ENCODE measurements around the gene KRTAP5-2.
A peak's percentile ranks its signal among the peaks of the same experiment; 100 is the strongest.
"Not testable (repeated sequence)": the region's sequence is repeated elsewhere in the genome, so short reads cannot be mapped to it uniquely, and the experiment has no call there.

The KRTAP5-2 gene

GRCh38 chr11:1597994-1598380, at the start of gene KRTAP5-2:
KRTAP5-2 (minus strand) TSS chr11:1598294; CDS start chr11:1598250, 44 bp downstream.
- DNase-seq = no peak

DNA sequence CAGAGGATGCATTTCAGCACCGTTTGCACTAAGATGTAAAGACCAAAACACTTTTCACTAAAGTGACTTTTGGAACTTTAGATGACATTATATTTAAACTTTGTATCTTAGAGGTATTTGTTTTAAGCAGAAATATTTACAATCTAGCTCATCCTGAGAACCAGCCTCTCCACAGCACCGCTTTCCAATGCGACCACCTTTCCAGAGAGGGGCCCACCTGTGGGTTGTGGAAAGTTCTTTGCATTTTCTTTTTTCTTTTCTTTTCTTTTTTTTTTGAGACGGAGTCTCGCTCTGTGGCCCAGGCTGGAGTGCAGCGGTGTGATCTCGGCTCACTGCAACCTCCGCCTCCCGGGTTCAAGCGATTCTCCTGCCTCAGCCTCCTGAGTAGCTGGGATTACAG, 48.4 kb upstream of the KRTAP5-2 start:
- DNase-seq = not testable (repeated sequence)

DNA sequence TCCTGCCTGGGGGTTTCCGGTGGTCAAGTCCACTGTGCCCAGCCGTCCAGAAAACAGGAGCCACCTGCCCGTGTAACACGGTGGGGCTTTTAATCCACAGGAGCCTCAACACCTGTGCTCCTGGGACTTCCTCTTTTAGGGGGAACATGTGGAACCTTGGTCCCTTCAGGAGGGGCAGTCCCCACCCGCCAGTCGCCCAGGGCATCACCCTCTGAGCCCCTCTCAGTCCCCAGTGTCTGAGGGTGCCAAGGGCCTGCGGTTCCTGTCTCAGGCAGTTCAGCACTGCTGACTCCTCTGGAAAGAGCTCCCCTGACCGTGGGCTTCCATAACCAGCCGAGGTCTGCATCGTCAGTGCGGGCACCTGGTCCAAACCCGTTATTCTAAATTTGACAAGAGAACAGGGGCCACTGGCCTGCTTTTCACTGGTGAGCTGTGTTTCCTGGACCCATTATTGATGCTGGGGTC, 47.3 kb upstream of the KRTAP5-2 start:
- DNase-seq = no peak

DNA sequence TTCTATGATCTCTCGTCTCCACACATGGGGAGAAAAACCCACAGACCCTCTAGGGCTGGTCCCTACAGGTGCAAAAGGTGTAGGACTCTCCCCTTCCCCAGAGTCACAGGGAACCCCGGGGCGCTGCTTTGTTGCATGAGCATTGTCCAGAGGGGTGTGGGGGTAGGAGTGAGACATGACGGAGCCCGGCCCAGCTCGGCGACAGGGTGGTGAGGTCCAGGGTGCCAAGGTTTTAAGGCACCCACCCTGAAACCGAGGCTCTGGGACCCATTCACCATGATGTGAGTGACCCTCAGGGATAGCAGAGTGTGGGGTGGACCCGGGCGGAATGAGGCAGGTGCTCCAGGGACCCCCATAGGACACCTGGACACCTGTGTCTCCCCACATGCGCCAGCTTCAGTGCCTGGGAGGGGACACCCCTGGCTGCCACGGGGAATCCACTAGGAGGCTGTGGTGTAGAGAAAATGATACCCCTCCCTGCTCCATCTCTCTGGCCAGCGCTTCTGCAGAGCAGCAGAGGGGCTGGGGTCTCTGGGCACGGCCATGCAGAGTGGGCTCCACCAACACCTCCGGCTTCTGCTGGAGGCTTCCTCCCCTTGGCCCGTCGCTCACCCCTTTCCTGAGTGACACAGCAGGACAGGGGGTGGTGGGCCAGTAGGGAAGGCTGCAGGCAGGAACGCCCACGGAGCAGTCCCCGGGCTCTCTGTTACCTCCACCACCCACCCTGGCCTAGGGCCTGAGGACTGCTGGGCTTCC, 46.7 kb upstream of the KRTAP5-2 start:
- no peak for DNase-seq

DNA sequence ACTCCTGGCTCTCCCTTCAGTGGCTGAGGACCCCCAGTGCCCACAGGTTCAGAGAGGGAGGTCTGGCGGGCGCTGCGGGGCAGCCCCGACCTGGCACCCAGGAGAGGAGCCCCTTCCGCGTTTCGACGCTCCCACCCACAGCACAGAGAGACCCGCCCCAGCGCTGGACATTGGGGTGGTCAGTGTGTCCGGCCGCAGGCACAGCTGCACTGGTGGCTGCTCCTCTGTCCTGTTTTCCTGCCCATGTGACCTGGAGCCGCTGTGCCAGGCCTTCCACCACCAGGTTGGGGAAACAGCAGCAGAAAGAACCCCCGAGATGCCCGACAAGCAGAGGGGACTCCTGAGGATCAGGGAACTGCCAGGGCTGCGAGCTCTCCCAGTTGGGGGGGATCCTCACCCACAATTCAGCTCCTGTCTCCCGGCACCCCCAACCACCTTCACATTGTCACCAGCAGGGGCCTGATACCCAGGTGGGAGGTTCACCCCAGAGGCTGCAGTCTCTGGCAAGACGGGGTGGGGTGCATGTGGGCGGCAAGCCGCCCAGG, 45.1 kb upstream of the KRTAP5-2 start:
- no peak for DNase-seq

- DNase-seq = no peak
These were observed 44.4 kb upstream of the KRTAP5-2 start for GRCh38 chr11:1642288-1643145.

- DNase-seq = no peak
These were observed 43.0 kb upstream of the KRTAP5-2 start for GRCh38 chr11:1641096-1641495.

- peak; percentile 76 for DNase-seq
These were observed 42.2 kb upstream of the KRTAP5-2 start for GRCh38 chr11:1640076-1640946.

DNA sequence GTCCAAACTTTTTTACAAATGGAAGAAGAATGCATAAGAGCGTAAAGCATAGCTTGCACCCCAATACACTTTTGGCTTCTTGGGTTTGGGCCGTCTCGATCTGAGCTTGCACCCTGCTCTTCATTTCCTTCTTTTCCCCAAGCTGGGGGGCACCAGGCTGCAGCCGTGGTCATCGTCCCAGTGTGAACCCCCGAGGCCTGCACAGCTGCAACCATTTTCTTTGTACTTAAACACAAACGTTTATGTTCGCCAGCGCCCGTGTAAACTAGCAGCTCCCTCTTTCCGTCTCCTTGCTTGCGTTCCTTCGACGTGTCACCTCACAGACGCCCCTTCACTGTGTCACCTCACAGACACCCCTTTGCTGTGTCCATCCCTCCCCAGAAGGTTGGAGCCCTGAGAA, 41.6 kb upstream of the KRTAP5-2 start:
- DNase-seq = no peak

DNA sequence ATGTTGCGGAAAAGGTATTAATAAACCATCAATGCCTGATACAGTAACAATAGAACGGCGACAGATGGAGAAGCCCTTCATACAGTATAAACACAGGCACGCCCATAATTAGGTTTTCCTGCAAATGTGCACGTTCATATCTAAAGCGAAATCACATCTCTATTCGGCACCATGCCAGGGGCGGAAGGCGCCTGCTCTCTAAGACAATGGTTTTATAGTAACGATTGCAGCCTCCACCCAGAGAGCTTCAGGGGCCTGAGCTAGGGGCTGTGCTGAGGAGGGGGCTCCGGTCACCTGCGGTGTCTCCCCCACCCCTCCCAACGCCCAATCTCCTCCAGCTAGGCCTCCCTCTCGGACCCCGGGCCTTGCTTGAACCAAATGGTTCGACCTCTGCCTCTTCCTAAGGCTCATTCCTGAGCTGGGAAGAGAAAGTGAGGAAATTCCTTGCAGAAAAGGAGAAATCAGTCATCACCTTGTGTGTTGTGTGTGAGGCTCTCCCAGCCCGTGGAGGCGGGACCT, 41.1 kb upstream of the KRTAP5-2 start:
- DNase-seq = no peak

- DNase-seq = no peak
These were observed 40.2 kb upstream of the KRTAP5-2 start for GRCh38 chr11:1638344-1638743.

GRCh38 chr11:1637628-1638027, 39.5 kb upstream of the KRTAP5-2 start:
- DNase-seq = no peak

GRCh38 chr11:1636291-1636950, 38.3 kb upstream of the KRTAP5-2 start:
- DNase-seq = no peak

- no peak for DNase-seq
These were observed 35.8 kb upstream of the KRTAP5-2 start for GRCh38 chr11:1633864-1634263.

GRCh38 chr11:1632053-1632714, 34.1 kb upstream of the KRTAP5-2 start:
- no peak for DNase-seq

GRCh38 chr11:1631066-1631568, 33.0 kb upstream of the KRTAP5-2 start:
- DNase-seq = no peak

DNA sequence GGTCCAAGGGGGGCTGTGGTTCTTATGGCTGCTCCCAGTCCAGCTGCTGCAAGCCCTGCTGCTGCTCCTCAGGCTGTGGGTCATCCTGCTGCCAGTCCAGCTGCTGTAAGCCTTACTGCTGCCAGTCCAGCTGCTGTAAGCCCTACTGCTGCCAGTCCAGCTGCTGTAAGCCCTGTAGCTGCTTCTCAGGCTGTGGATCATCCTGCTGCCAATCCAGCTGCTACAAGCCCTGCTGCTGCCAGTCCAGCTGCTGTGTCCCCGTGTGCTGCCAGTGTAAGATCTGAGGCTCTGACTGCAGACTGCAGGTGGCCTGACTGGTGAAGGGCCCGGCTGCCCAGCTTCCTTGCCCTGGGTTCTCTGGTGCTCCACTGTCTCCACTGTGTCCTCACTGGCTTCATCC, 32.2 kb upstream of the KRTAP5-2 start:
- no peak for DNase-seq

DNA sequence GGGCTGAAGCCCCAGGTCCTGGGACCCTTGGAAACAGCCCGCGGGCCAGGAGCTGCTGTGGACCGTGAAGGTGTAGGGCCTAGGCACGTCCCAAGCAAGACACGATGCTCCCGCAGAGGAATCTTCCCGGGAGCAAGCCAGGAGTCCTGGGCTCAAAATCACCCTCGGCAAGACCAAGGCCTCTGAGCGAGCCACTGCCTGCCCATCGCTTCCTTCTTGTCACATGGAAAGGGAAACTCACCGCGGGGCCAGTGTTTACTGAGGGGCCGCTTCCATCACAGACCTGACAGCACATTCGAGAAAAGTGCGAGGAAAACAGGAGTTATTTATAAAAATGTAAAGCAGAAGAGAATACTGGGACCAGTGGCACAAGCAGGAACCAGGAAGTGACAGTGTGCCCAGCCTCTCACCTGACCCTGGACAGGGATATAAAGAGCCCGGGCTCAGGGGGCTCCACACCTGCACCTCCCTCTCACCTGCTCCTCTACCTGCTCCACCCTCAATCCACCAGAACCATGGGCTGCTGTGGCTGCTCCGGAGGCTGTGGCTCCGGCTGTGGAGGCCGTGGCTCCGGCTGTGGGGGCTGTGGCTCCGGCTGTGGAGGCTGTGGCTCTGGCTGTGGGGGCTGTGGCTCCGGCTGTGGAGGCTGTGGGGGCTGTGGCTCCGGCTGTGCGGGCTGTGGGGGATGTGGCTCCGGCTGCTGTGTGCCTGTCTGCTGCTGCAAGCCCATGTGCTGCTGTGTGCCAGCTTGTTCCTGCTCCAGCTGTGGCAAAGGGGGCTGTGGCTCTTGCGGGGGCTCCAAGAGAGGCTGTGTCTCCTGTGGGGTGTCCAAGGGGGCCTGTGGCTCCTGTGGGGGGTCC, 31.5 kb upstream of the KRTAP5-2 start, which contains the start of gene KRTAP5-5:
Gene KRTAP5-5, plus strand, starts transcription at position 450 of the 860 bp plus-strand sequence. Its CDS starts 66 bp downstream, at position 516.
- DNase-seq = no peak

DNA sequence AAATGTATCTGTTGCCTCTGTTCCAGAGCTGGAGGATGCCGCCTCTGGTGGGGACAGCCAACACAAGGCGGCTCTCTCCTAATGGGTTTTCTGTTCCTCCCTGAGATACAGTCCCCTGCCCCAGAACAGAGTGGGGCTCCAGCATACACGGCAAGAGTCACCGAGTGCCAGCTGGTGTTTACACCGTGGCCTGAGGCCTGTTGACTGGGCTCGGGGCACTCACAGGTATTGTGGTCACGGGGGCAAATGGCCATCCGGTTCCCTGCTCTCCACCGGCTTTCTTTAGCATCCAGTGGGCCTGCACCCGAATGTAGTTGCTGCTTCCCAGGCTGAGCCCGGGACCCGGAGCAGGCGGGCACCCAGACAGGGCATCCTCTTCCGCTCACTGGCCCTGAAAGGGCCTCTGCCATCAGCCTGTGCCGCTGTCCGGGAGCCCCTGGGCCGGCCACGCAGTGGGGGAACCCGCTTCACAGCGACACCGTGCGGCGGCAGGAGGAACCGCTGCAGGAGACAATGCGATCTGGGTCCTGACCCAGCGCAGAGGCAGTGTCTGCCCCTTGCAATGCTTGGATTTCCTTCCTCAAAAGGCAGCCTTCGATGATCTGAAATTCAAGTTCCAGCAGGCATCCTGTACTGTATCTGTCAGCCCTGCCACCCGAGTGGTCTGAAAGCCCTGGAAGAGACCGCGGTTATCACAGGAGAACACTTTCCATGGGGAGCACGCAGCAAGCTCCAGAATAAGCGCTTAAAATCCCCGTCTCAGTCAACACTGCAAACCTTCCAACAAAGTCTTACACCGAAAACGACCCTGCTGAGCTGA, 30.6 kb upstream of the KRTAP5-2 start:
- DNase-seq = peak; percentile 85

Measured in activated effector memory CD4-positive, alpha-beta T cell treated with anti-CD3 and anti-CD28 coated beads, Interleukin-2, amount 50 U/mL, for 16 hours (primary cell).